ENCODE data around the gene DNAJC1. TPM values are rescaled to one million over a fixed set of nuclear protein-coding genes. Genes with fewer than 3 reads are reported as not detected.
A peak's percentile ranks its signal among the peaks of the same experiment; 100 is the strongest.

The DNAJC1 gene
- polyA plus RNA-seq, 2 of the 4 experiments (the other 2 are of a cell fraction) = 19.2 to 34.2 TPM

- peaks cover 6% of the 10 kb centered on the region; the same call in 1 of the 3 replicates for H3K4me1 ChIP-seq
- WGBS (ENCODE audit: missing lambda C conversion rate) = 35% methylated on average over 7 of the region's 7 CpGs
- no peak overlapping the region for H3K4me2 ChIP-seq
- H3K27ac ChIP-seq = no peak overlapping the region
- peak; percentile 13 for FAIRE-seq
- ChIA-PET CTCF (interaction anchor here (0.6 to 3.0 kb wide), 10 partner anchors 10 to 1165 kb away, joined by 3 to 11 read pairs (median 4); partner anchors contain the start of gene DNAJC1), POLR2A (interaction anchor here (1.4 kb wide), 1 partner anchor 9 kb away, joined by 4 read pairs; no protein-coding TSS in a partner anchor)
- no peak for ATAC-seq
- TF ChIP-seq HOXB13 (CRISPR knock-in tag; IDR thresholded peaks at IDR 0.05; ENCODE audit: low read depth) (no peak), RAD21 (conservative IDR thresholded peaks at IDR 0.05 in 1 of 2, IDR thresholded peaks at IDR 0.05 in 1 of 2) (peak; percentile 67 to 77), SMC3 (IDR thresholded peaks at IDR 0.05) (peak; percentile 68), FOXS1 (CRISPR knock-in tag; IDR thresholded peaks at IDR 0.05) (no peak)
- TF ChIP-seq, protein P1, sequence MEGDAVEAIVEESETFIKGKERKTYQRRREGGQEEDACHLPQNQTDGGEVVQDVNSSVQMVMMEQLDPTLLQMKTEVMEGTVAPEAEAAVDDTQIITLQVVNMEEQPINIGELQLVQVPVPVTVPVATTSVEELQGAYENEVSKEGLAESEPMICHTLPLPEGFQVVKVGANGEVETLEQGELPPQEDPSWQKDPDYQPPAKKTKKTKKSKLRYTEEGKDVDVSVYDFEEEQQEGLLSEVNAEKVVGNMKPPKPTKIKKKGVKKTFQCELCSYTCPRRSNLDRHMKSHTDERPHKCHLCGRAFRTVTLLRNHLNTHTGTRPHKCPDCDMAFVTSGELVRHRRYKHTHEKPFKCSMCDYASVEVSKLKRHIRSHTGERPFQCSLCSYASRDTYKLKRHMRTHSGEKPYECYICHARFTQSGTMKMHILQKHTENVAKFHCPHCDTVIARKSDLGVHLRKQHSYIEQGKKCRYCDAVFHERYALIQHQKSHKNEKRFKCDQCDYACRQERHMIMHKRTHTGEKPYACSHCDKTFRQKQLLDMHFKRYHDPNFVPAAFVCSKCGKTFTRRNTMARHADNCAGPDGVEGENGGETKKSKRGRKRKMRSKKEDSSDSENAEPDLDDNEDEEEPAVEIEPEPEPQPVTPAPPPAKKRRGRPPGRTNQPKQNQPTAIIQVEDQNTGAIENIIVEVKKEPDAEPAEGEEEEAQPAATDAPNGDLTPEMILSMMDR (IDR thresholded peaks at IDR 0.05) = peak; percentile 75
- no peak overlapping the region for H3K4me3 ChIP-seq
- DNase-seq (ENCODE audit: low read depth in 1 of 2, low spot score in 1 of 2) = peak in 1 of 2 experiments; percentile 41
- H3K9me3 ChIP-seq = no peaks in the 10 kb centered on the region
These were observed 10.0 kb downstream of the DNAJC1 start for GRCh38 chr10:21993360-21994001.

- H3K27ac ChIP-seq = no peak overlapping the region
- no peak for TF ChIP-seq RCOR1 (IDR thresholded peaks at IDR 0.05; ENCODE audit: low read depth, low read length)
- peak; percentile 83 for TF ChIP-seq MAFK (IDR thresholded peaks at IDR 0.05; ENCODE audit: partially characterized antibody)
- DNase-seq (ENCODE audit: low read depth in 1 of 2, low spot score in 1 of 2) = no peak
- H3K4me1 ChIP-seq = peaks cover 6% of the 10 kb centered on the region; the same call in 1 of the 3 replicates
- no peak for FAIRE-seq
- ChIA-PET CTCF (interaction anchor here (0.9 kb wide), 1 partner anchor 997 kb away, joined by 5 read pairs; no protein-coding TSS in a partner anchor), POLR2A (interaction anchor here (0.6 kb wide), 1 partner anchor 348 kb away, joined by 3 read pairs; no protein-coding TSS in a partner anchor)
- H3K4me2 ChIP-seq = no peak overlapping the region
- ATAC-seq = no peak
- no peaks in the 10 kb centered on the region for H3K9me3 ChIP-seq
- no peak overlapping the region for H3K4me3 ChIP-seq
- 93% methylated on average over 8 of the region's 8 CpGs for WGBS (ENCODE audit: missing lambda C conversion rate)
These were observed 11.7 kb downstream of the DNAJC1 start for GRCh38 chr10:21991785-21992184.

- WGBS (ENCODE audit: missing lambda C conversion rate) = 43% methylated on average over 1 of the region's 1 CpG
These were observed 13.1 kb downstream of the DNAJC1 start for GRCh38 chr10:21990449-21990848.

GRCh38 chr10:21989453-21990154 is 13.9 kb downstream of the DNAJC1 start:
- TF ChIP-seq SMC3 (IDR thresholded peaks at IDR 0.05) (peak; percentile 72), RAD21 (conservative IDR thresholded peaks at IDR 0.05 in 1 of 2, IDR thresholded peaks at IDR 0.05 in 1 of 2) (peak; percentile 73), ZC3H11A (IDR thresholded peaks at IDR 0.05) (no peak)
- TF ChIP-seq, protein P1 (IDR thresholded peaks at IDR 0.05) = peak; percentile 66
- ATAC-seq = peak; percentile 99 to 100; a peak in 5 of 6 replicates
- Histone ChIP-seq H3K27ac (no peak overlapping the region), H3K4me3 (no peak overlapping the region), H3K4me2 (no peak overlapping the region), H3K9me3 (no peaks in the 10 kb centered on the region), H3K4me1 (no peaks in the 10 kb centered on the region)
- peak; percentile 39 for FAIRE-seq
- CTCF ChIA-PET = interaction anchor here (0.6 to 1.2 kb wide), 3 partner anchors 12 to 352 kb away, joined by 3 read pairs; partner anchors contain the start of gene DNAJC1
- POLR2A ChIA-PET = no interaction called here
- 39% methylated on average over 5 of the region's 5 CpGs for WGBS (ENCODE audit: missing lambda C conversion rate)
- peak; percentile 54 to 74 for DNase-seq (ENCODE audit: low read depth in 1 of 2, low spot score in 1 of 2)

More at GRCh38 chr10:21990449-21990848, 13.1 kb downstream of the DNAJC1 start:
- H3K4me1 ChIP-seq = peaks cover 5% of the 10 kb centered on the region; the same call in 1 of the 3 replicates
- TF ChIP-seq TP53 (CRISPR knock-in tag; IDR thresholded peaks at IDR 0.05) (no peak), EP300 (IDR thresholded peaks at IDR 0.05) (no peak), HDAC2 (IDR thresholded peaks at IDR 0.05) (no peak), MAFK (IDR thresholded peaks at IDR 0.05; ENCODE audit: partially characterized antibody) (no peak), BHLHE40 (IDR thresholded peaks at IDR 0.05; ENCODE audit: low read depth, low read length) (no peak), FOSB (CRISPR knock-in tag; IDR thresholded peaks at IDR 0.05) (no peak), CEBPB (IDR thresholded peaks at IDR 0.05) (no peak), MYC (IDR thresholded peaks at IDR 0.05; ENCODE audit: borderline replicate concordance, low read length) (no peak)
- TF ChIP-seq, protein P2, sequence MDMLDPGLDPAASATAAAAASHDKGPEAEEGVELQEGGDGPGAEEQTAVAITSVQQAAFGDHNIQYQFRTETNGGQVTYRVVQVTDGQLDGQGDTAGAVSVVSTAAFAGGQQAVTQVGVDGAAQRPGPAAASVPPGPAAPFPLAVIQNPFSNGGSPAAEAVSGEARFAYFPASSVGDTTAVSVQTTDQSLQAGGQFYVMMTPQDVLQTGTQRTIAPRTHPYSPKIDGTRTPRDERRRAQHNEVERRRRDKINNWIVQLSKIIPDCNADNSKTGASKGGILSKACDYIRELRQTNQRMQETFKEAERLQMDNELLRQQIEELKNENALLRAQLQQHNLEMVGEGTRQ (IDR thresholded peaks at IDR 0.05) = no peak
- no peak for ATAC-seq
- CTCF ChIA-PET = interaction anchor here (0.6 to 1.0 kb wide), 2 partner anchors 495 to 667 kb away, joined by 3 to 4 read pairs; no protein-coding TSS in a partner anchor
- H3K4me3 ChIP-seq = no peak overlapping the region
- POLR2A ChIA-PET = no interaction called here
- H3K4me2 ChIP-seq = no peak overlapping the region
- H3K27ac ChIP-seq = no peak overlapping the region
- no peak for FAIRE-seq
- DNase-seq (ENCODE audit: low read depth in 1 of 2, low spot score in 1 of 2) = no peak
- H3K9me3 ChIP-seq = no peaks in the 10 kb centered on the region
